Calu3 (cell line): ENCODE data around the gene VMP1. TPM values are rescaled to one million over a fixed set of nuclear protein-coding genes. Genes with fewer than 3 reads are reported as not detected.
A peak's percentile ranks its signal among the peaks of the same experiment; 100 is the strongest.

Source experiments
- Bru-seq: library from RNA; stranded (reverse); fragments of 400-500 nt; gene quantifications from one replicate; lab custom pipeline; 2021; lab: Mats Ljungman, UMichigan
- BruChase-seq, 2 experiments: library from RNA; stranded (reverse); fragments of 400-500 nt; gene quantifications; one replicate each; lab custom pipeline; 2021; lab: Mats Ljungman, UMichigan
- BruUV-seq: library from RNA; stranded (reverse); fragments of 400-500 nt; replicated peaks from 2 replicates; lab custom pipeline; 2021; lab: Mats Ljungman, UMichigan
- CTCF ChIA-PET: fragments of 300-600 bp; sonication (Branson Sonifier 250); formaldehyde crosslinking; loops from one replicate; lab custom pipeline; 2022; ENCODE audit warnings: antibody characterized with exemption; lab: Charles Lee
- DNase-seq: peaks from one replicate; pipeline ENCODE4 v3.0.0; 2022
- H3K27ac Mint-ChIP-seq: one replicate; pipeline ENCODE4 v1.8.0; 2022; ENCODE audit warnings: mixed read lengths; ENCODE audit not compliant: unreplicated experiment
- H3K27me3 Mint-ChIP-seq: one replicate; pipeline ENCODE4 v1.8.0; 2022; ENCODE audit warnings: mixed read lengths; ENCODE audit not compliant: unreplicated experiment
- H3K36me3 Mint-ChIP-seq: one replicate; pipeline ENCODE4 v1.8.0; 2022; ENCODE audit warnings: mild to moderate bottlenecking, moderate library complexity, mixed read lengths; ENCODE audit not compliant: insufficient read depth, unreplicated experiment
- H3K4me1 Mint-ChIP-seq: one replicate; pipeline ENCODE4 v1.8.0; 2022; ENCODE audit warnings: mild to moderate bottlenecking, low read depth, mixed read lengths; ENCODE audit not compliant: unreplicated experiment
- H3K4me3 Mint-ChIP-seq: one replicate; pipeline ENCODE4 v1.8.0; 2022; ENCODE audit warnings: mild to moderate bottlenecking, low read depth, moderate library complexity, mixed read lengths; ENCODE audit not compliant: unreplicated experiment
- H3K9me3 Mint-ChIP-seq: one replicate; pipeline ENCODE4 v1.8.0; 2022; ENCODE audit warnings: low read depth, mixed read lengths; ENCODE audit not compliant: unreplicated experiment
- CTCF ChIP-seq: fragments of 200-600 bp; IDR thresholded peaks from one replicate; pipeline ENCODE4 v1.8.0; 2022; ENCODE audit warnings: antibody characterized with exemption; ENCODE audit not compliant: unreplicated experiment
- intact Hi-C: fragments of 100-400 bp; cut with micrococcal nuclease; formaldehyde crosslinking; loops from one replicate; pipeline ENCODE4 v1.10.0; 2022; ENCODE audit not compliant: unreplicated experiment
- long read RNA-seq: library from polyadenylated mRNA; stranded (forward); transcript quantifications from one replicate; pipeline ENCODE4 v2.0.0, GENCODE V29; 2022
- total RNA-seq: library from RNA; stranded (reverse); gene quantifications from 2 replicates; pipeline ENCODE4 v1.2.3, GENCODE V29; 2022

VMP1 gene
- 306 and 315 TPM in 2 replicates for total RNA-seq
- Bru-seq, nascent RNA: percentile 97 among the genes with signal in this experiment
- BruChase-seq, experiment 1, labeled RNA remaining after a 6-hour chase: percentile 85 among the genes with signal in this experiment
- BruChase-seq, experiment 2, labeled RNA remaining after a 2-hour chase: percentile 77 among the genes with signal in this experiment
- long read RNA-seq, full-length matches to known transcripts: 199 of 239 reads
- long read RNA-seq, partial matches to known transcripts: 12 of 239 reads
- long read RNA-seq, other reads (novel, unspliced or antisense): 28 of 239 reads

DNA sequence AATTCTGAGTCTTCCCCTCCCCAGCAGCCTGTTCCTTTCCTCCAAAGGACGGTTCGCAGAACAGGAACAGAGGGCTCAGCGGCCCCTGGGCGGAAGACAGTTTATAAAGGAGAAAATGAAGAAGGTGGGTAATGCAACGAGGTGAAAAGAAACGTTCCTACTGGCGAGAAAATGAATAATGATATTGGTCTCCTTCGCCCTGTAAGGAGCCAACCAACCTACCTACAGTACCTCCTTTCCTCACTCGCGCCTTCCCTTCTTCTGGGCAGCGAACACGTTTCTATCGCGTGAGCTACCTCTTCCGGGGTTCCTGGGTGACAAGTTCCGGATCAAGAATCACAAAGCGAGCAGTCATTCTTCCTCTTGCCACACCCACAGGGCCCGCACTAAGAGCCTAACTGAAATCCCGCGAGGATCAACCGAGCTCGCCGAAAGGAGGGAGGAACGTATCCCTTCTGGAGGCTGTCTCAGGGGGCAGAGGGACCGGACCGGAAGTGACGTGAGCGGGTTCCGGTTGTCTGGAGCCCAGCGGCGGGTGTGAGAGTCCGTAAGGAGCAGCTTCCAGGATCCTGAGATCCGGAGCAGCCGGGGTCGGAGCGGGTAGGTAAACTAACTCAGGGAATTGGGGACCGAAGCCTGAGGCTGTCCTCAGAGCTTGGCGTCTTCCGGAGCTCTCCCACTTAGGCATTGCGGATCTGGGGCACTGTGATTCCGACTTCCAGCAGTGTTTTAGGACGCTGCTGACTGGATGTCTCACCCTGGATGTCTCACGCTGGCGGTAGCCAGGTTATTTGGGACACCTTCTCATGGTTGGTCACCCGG lies at the start of gene VMP1, which contains the start of gene PTRH2:
Gene VMP1 (plus strand): TSS at position 506 of the 822 bp plus-strand sequence. CDS start 23,793 bp downstream, outside the sequence.
Gene PTRH2 (minus strand): TSS at position 282 of the 822 bp plus-strand sequence. CDS start 9,452 bp downstream, outside the sequence.
- no peaks in the 10 kb centered on the region for H3K27me3 Mint-ChIP-seq
- H3K4me3 Mint-ChIP-seq: peak within 1 kb of the TSS; percentile 85
- no peak for TF ChIP-seq CTCF
- peak; percentile 93 for DNase-seq
- H3K27ac Mint-ChIP-seq: peak within 1 kb of the TSS; percentile 99
- no peaks in the 10 kb centered on the region for H3K9me3 Mint-ChIP-seq
- BruUV-seq: no TSS peak
- H3K4me1 Mint-ChIP-seq: peaks cover 24% of the 10 kb centered on the region
- CTCF ChIA-PET: no interaction called here
- intact Hi-C loops: no loop called here
- H3K36me3 Mint-ChIP-seq: peaks cover 68% of the 10 kb centered on the region

GRCh38 chr17:59666235-59666634 lies 41.2 kb upstream of the VMP1 start:
- DNase-seq: no peak
- no peak overlapping the region for H3K4me3 Mint-ChIP-seq
- no TSS peak for BruUV-seq
- H3K9me3 Mint-ChIP-seq: no peaks in the 10 kb centered on the region
- CTCF ChIA-PET: no interaction called here
- H3K27me3 Mint-ChIP-seq: no peaks in the 10 kb centered on the region
- peaks cover 23% of the 10 kb centered on the region for H3K36me3 Mint-ChIP-seq
- no peak for TF ChIP-seq CTCF
- H3K27ac Mint-ChIP-seq: no peak overlapping the region
- intact Hi-C loops: no loop called here
- no peaks in the 10 kb centered on the region for H3K4me1 Mint-ChIP-seq

DNA sequence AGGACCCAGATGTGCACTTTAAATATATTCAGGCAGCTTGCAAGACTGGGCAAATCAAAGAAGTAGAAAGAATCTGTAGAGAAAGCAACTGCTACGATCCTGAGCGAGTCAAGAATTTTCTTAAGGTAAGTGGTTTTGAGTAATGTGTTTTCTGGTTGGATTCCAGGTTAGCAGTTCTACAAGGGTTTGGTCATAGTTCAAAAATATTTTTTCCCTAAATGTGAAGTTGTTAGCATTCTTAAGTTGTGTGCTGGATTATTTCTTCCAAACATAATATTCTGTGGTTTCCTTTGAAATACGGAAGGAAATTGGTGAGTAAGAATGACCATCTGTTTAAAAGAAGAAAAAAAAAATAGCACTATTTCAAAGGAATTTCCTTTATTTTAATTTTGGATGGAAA lies 38.6 kb upstream of the VMP1 start:
- TF ChIP-seq CTCF: no peak
- H3K27me3 Mint-ChIP-seq: no peaks in the 10 kb centered on the region
- no peak overlapping the region for H3K4me3 Mint-ChIP-seq
- H3K27ac Mint-ChIP-seq: no peak overlapping the region
- peaks cover 28% of the 10 kb centered on the region for H3K36me3 Mint-ChIP-seq
- intact Hi-C loops: no loop called here
- BruUV-seq: no TSS peak
- H3K4me1 Mint-ChIP-seq: no peaks in the 10 kb centered on the region
- no peaks in the 10 kb centered on the region for H3K9me3 Mint-ChIP-seq
- CTCF ChIA-PET: no interaction called here
- no peak for DNase-seq

DNA sequence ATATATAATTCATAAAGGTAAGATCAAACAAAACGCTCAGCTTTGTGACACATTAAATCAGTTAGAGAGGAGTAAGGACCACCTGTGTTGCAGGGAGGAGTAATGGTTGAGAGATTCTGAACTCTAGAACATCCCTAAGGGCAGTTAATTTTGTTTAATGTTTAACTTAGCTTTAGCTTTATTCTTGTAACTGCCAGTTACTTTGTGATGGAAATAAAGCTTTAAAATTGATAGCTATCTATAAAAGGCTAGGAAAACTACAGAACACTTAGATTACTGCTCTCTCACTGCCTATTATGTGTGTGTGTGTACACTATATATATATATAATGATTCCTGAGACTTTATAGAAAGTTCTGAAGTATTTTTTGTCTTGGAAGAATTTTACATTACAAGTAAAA lies 38.0 kb upstream of the VMP1 start:
- no peak overlapping the region for H3K4me3 Mint-ChIP-seq
- H3K27ac Mint-ChIP-seq: no peak overlapping the region
- BruUV-seq: no TSS peak
- H3K9me3 Mint-ChIP-seq: no peaks in the 10 kb centered on the region
- no peaks in the 10 kb centered on the region for H3K27me3 Mint-ChIP-seq
- H3K4me1 Mint-ChIP-seq: no peaks in the 10 kb centered on the region
- CTCF ChIA-PET: no interaction called here
- H3K36me3 Mint-ChIP-seq: peaks cover 22% of the 10 kb centered on the region
- no peak for DNase-seq
- no peak for TF ChIP-seq CTCF
- intact Hi-C loops: no loop called here
